Activated naive CD8-positive, alpha-beta T cell treated with anti-CD3 and anti-CD28 coated beads, Interleukin-2, amount 50 U/mL, for 24 hours (primary cell): ENCODE measurements around the gene TEK.

Experiments used
- ATAC-seq: fragments of 150-1000 bp; cut with Tn5 transposase; one replicate; pipeline ENCODE4 v1.10.0; 2021
- DNase-seq: peaks from one replicate; pipeline ENCODE4 v3.0.0; 2021
- H3K27ac Mint-ChIP-seq: one replicate; pipeline ENCODE4 v1.8.0; 2021; ENCODE audit warnings: mild to moderate bottlenecking, mixed read lengths
- H3K27me3 Mint-ChIP-seq: one replicate; pipeline ENCODE4 v1.8.0; 2021; ENCODE audit warnings: mixed read lengths
- H3K36me3 Mint-ChIP-seq: one replicate; pipeline ENCODE4 v1.8.0; 2021; ENCODE audit warnings: low read depth, mixed read lengths
- H3K4me1 Mint-ChIP-seq: one replicate; pipeline ENCODE4 v1.8.0; 2021; ENCODE audit warnings: mixed read lengths
- H3K4me3 Mint-ChIP-seq: one replicate; pipeline ENCODE4 v1.8.0; 2021; ENCODE audit warnings: mild to moderate bottlenecking, moderate library complexity, mixed read lengths
- H3K9me3 Mint-ChIP-seq: one replicate; pipeline ENCODE4 v1.8.0; 2021; ENCODE audit warnings: mixed read lengths

Gene TEK

GRCh38 chr9:27272103-27272502, 163.1 kb downstream of the TEK start:
- Mint-ChIP-seq H3K27ac (no peak overlapping the region), H3K27me3 (no peaks in the 10 kb centered on the region), H3K36me3 (no peaks in the 10 kb centered on the region), H3K9me3 (no peaks in the 10 kb centered on the region), H3K4me3 (no peak overlapping the region), H3K4me1 (no peaks in the 10 kb centered on the region)
- no peak for ATAC-seq
- DNase-seq = no peak

- ATAC-seq (no peak), DNase-seq (no peak)
- Mint-ChIP-seq H3K36me3 (no peaks in the 10 kb centered on the region), H3K9me3 (no peaks in the 10 kb centered on the region), H3K27me3 (no peaks in the 10 kb centered on the region), H3K4me1 (no peaks in the 10 kb centered on the region), H3K4me3 (no peak overlapping the region), H3K27ac (no peak overlapping the region)
Observed at GRCh38 chr9:27273186-27273585, 164.2 kb downstream of the TEK start.

- Mint-ChIP-seq H3K27me3 (peaks cover 2% of the 10 kb centered on the region), H3K4me3 (no peak overlapping the region), H3K9me3 (no peaks in the 10 kb centered on the region), H3K36me3 (no peaks in the 10 kb centered on the region), H3K27ac (no peak overlapping the region), H3K4me1 (no peaks in the 10 kb centered on the region)
- DNase-seq (no peak), ATAC-seq (no peak)
Observed at GRCh38 chr9:27276193-27277030, 167.4 kb downstream of the TEK start.

GRCh38 chr9:27278374-27278773, 169.3 kb downstream of the TEK start:
- Mint-ChIP-seq H3K36me3 (no peaks in the 10 kb centered on the region), H3K27me3 (peaks cover 7% of the 10 kb centered on the region), H3K27ac (no peak overlapping the region), H3K4me3 (no peak overlapping the region), H3K4me1 (no peaks in the 10 kb centered on the region), H3K9me3 (no peaks in the 10 kb centered on the region)
- ATAC-seq = no peak
- DNase-seq = no peak

- no peaks in the 10 kb centered on the region for H3K4me1 Mint-ChIP-seq
- no peaks in the 10 kb centered on the region for H3K36me3 Mint-ChIP-seq
- H3K4me3 Mint-ChIP-seq = no peak overlapping the region
- H3K9me3 Mint-ChIP-seq = no peaks in the 10 kb centered on the region
- DNase-seq = no peak
- no peak for ATAC-seq
- peaks cover 8% of the 10 kb centered on the region for H3K27me3 Mint-ChIP-seq
- H3K27ac Mint-ChIP-seq = no peak overlapping the region
Observed at GRCh38 chr9:27279611-27280010, 170.6 kb downstream of the TEK start.
